ENCODE measurements around the gene ELOVL5.

ELOVL5 gene

DNA sequence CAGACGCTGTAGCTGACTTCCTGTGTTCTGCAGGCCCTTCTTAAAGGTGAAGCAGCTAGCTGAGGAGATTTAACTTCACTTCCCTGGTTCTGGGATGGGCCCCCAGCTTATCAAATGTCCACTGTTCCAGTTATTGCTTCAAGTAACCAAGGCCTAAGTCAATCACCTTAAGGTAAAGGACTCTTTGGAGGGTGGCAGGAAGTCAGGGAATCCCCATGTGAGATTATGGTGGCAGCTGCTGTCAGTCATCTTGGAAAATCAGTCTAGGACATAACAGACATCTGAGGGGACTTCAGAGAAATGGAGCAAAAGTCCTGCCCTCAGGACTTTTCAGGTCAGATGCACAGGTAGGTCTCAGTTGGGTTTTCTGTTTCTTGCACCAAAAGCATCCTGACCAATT is 3.8 kb downstream of the ELOVL5 start:
- no peak overlapping the region for H3K27ac ChIP-seq (ENCODE audit: low read length)
- no peak for DNase-seq (ENCODE audit: low read depth, low spot score)
- no peaks in the 10 kb centered on the region for H3K27me3 ChIP-seq (ENCODE audit: control insufficient read depth, insufficient read depth, low read length)
- H3K4me1 ChIP-seq (ENCODE audit: control insufficient read depth, insufficient read depth, low read length), result no peaks in the 10 kb centered on the region
- no CpG with 5 or more reads among the region's 1 CpG for WGBS (ENCODE audit: insufficient coverage, insufficient read length)
- H3K9me3 ChIP-seq (ENCODE audit: control insufficient read depth, insufficient read depth, low read length), result no peaks in the 10 kb centered on the region
- H3K36me3 ChIP-seq (ENCODE audit: control insufficient read depth, insufficient read depth, low read length), result no peaks in the 10 kb centered on the region
- no peak overlapping the region for H3K4me3 ChIP-seq (ENCODE audit: low read length)

DNA sequence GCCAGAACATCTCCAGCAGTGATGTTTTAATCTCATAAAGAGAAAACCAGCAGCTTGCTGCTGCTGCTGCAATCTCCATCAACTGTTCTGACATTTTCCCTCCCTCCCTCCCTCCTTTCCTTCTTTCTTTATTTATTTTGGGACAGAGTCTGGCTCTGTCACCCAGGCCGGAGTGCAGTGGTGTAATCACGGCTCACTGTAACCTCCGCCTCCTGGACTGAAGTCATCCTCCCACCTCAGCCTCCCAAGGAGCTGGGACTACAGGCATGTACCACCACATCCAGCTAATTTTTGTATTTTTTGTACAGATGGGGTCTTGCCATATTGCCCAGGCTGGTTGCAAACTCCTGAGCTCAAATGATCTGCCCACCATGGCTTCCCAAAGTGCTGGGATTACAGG is 5.7 kb downstream of the ELOVL5 start:
- H3K36me3 ChIP-seq (ENCODE audit: control insufficient read depth, insufficient read depth, low read length), result no peaks in the 10 kb centered on the region
- H3K4me1 ChIP-seq (ENCODE audit: control insufficient read depth, insufficient read depth, low read length), result no peaks in the 10 kb centered on the region
- no peak overlapping the region for H3K4me3 ChIP-seq (ENCODE audit: low read length)
- no peak overlapping the region for H3K27ac ChIP-seq (ENCODE audit: low read length)
- DNase-seq (ENCODE audit: low read depth, low spot score), result no peak
- no CpG with 5 or more reads among the region's 3 CpGs for WGBS (ENCODE audit: insufficient coverage, insufficient read length)
- H3K9me3 ChIP-seq (ENCODE audit: control insufficient read depth, insufficient read depth, low read length), result no peaks in the 10 kb centered on the region
- no peaks in the 10 kb centered on the region for H3K27me3 ChIP-seq (ENCODE audit: control insufficient read depth, insufficient read depth, low read length)

DNA sequence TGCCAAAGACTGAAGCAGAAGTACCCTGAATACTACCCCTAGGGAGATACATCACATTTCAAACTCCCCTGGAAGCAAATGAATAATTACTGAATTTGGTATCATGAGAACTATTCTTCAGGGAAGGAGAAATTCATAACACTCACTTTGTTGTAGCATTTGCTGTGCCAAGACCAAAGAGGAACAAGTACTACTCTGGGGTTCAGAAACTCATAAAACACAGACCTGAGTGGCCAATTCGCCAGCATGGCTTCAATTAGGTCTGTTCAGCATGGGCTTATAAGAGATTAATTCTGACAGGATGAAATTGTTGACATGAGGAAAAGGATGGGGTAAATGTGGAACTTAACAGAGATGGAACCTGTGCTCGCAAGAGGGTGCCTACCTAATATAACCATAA is 6.5 kb downstream of the ELOVL5 start:
- Histone ChIP-seq H3K4me3 (ENCODE audit: low read length) (no peak overlapping the region), H3K27me3 (ENCODE audit: control insufficient read depth, insufficient read depth, low read length) (no peaks in the 10 kb centered on the region), H3K27ac (ENCODE audit: low read length) (no peak overlapping the region), H3K4me1 (ENCODE audit: control insufficient read depth, insufficient read depth, low read length) (no peaks in the 10 kb centered on the region), H3K9me3 (ENCODE audit: control insufficient read depth, insufficient read depth, low read length) (no peaks in the 10 kb centered on the region), H3K36me3 (ENCODE audit: control insufficient read depth, insufficient read depth, low read length) (no peaks in the 10 kb centered on the region)
- DNase-seq (ENCODE audit: low read depth, low spot score), result no peak
- no CpG with 5 or more reads among the region's 2 CpGs for WGBS (ENCODE audit: insufficient coverage, insufficient read length)

DNA sequence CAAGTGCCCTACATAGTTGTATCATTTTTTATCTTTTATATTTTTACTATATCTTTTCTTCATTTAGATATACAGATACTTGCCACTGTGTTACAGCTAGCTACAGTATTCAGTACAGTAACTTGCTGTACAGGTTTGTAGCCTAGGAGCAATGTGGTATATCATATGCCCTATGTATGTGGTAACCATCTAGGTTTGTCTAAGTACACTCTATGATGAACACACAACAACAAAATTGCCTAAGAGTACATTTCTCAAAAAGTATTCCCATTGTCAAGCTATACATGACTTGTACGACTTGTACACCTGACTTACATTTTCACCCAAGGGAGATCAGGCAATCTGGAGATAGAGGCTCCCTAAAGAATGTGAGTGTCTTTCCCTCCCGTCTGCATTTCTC is 8.2 kb downstream of the ELOVL5 start:
- no CpG with 5 or more reads among the region's 2 CpGs for WGBS (ENCODE audit: insufficient coverage, insufficient read length)
- no peak overlapping the region for H3K27ac ChIP-seq (ENCODE audit: low read length)
- H3K9me3 ChIP-seq (ENCODE audit: control insufficient read depth, insufficient read depth, low read length), result no peaks in the 10 kb centered on the region
- DNase-seq (ENCODE audit: low read depth, low spot score), result no peak
- H3K4me1 ChIP-seq (ENCODE audit: control insufficient read depth, insufficient read depth, low read length), result peaks cover 1% of the 10 kb centered on the region; the same call in 1 of the 2 replicates
- no peaks in the 10 kb centered on the region for H3K36me3 ChIP-seq (ENCODE audit: control insufficient read depth, insufficient read depth, low read length)
- no peak overlapping the region for H3K4me3 ChIP-seq (ENCODE audit: low read length)
- H3K27me3 ChIP-seq (ENCODE audit: control insufficient read depth, insufficient read depth, low read length), result no peaks in the 10 kb centered on the region

DNA sequence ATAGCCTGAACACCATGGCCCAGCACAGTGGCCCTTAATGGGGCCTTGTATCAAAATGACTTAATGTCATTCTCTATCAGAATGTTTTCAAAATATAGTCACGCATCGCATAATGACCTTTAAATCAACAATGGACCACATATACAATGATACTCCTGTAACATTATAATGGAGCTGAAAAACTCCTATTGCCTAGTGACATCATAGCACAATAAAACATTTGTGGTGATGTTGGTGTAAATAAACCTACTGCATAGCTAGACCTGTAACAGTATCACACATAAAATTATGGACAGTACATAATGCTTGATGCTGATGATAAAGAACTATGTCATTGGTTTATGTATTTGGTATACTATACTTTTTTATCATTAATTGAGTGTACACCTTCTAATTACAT is 9.3 kb downstream of the ELOVL5 start:
- H3K36me3 ChIP-seq (ENCODE audit: control insufficient read depth, insufficient read depth, low read length), result peaks cover 2% of the 10 kb centered on the region; the same call in 1 of the 2 replicates
- no peak for DNase-seq (ENCODE audit: low read depth, low spot score)
- no peaks in the 10 kb centered on the region for H3K9me3 ChIP-seq (ENCODE audit: control insufficient read depth, insufficient read depth, low read length)
- H3K27me3 ChIP-seq (ENCODE audit: control insufficient read depth, insufficient read depth, low read length), result no peaks in the 10 kb centered on the region
- H3K27ac ChIP-seq (ENCODE audit: low read length), result no peak overlapping the region
- H3K4me3 ChIP-seq (ENCODE audit: low read length), result no peak overlapping the region
- H3K4me1 ChIP-seq (ENCODE audit: control insufficient read depth, insufficient read depth, low read length), result peaks cover 1% of the 10 kb centered on the region; the same call in 1 of the 2 replicates
- no CpG with 5 or more reads among the region's 2 CpGs for WGBS (ENCODE audit: insufficient coverage, insufficient read length)

DNA sequence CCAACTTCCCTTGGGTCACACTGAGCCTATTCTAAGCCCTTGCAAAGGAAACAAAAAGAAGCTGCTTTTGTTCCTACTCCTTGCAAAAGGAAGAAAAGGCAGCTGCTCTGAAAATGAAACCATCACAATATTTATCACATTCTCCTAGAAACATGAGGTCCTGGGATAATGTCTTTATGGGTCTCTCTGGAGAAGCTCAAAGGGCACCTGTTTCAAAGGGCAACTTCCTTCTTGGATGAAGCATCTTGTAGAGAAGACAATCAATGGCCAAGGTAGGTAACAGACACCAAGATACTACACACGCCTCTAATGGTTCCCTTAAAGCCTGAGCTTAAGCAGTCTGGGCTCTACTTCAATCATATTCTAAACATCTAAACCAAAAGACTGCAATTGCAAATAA is 10.4 kb downstream of the ELOVL5 start:
- Histone ChIP-seq H3K27me3 (ENCODE audit: control insufficient read depth, insufficient read depth, low read length) (no peaks in the 10 kb centered on the region), H3K4me1 (ENCODE audit: control insufficient read depth, insufficient read depth, low read length) (peaks cover 1% of the 10 kb centered on the region; the same call in 1 of the 2 replicates), H3K36me3 (ENCODE audit: control insufficient read depth, insufficient read depth, low read length) (peaks cover 2% of the 10 kb centered on the region; the same call in 1 of the 2 replicates), H3K9me3 (ENCODE audit: control insufficient read depth, insufficient read depth, low read length) (no peaks in the 10 kb centered on the region), H3K27ac (ENCODE audit: low read length) (no peak overlapping the region), H3K4me3 (ENCODE audit: low read length) (no peak overlapping the region)
- no CpG with 5 or more reads among the region's 1 CpG for WGBS (ENCODE audit: insufficient coverage, insufficient read length)
- no peak for DNase-seq (ENCODE audit: low read depth, low spot score)

DNA sequence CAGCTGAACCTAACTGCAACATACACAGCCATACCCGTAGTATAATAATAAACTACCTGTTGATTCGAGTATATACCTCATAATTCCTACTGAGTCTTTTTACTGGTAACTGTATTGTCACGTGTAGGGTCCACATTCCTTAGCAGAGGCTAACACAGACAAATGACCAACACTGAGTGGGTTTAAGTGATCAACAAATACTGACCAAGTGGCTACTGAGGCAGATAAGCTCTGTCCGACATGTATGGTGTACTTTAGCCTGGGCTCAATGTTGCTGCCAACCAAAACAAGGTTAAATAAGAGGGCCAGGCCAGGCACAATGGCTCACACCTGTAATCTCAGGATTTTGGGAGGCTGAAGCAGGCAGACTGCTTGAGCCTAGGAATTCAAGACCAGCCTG is 12.7 kb downstream of the ELOVL5 start:
- no peak overlapping the region for H3K27ac ChIP-seq (ENCODE audit: low read length)
- H3K4me3 ChIP-seq (ENCODE audit: low read length), result no peak overlapping the region
- no CpG with 5 or more reads among the region's 4 CpGs for WGBS (ENCODE audit: insufficient coverage, insufficient read length)
- no peak for DNase-seq (ENCODE audit: low read depth, low spot score)
- no peaks in the 10 kb centered on the region for H3K27me3 ChIP-seq (ENCODE audit: control insufficient read depth, insufficient read depth, low read length)
- no peaks in the 10 kb centered on the region for H3K9me3 ChIP-seq (ENCODE audit: control insufficient read depth, insufficient read depth, low read length)
- H3K36me3 ChIP-seq (ENCODE audit: control insufficient read depth, insufficient read depth, low read length), result peaks cover 2% of the 10 kb centered on the region; the same call in 1 of the 2 replicates
- H3K4me1 ChIP-seq (ENCODE audit: control insufficient read depth, insufficient read depth, low read length), result peaks cover 1% of the 10 kb centered on the region; the same call in 1 of the 2 replicates

DNA sequence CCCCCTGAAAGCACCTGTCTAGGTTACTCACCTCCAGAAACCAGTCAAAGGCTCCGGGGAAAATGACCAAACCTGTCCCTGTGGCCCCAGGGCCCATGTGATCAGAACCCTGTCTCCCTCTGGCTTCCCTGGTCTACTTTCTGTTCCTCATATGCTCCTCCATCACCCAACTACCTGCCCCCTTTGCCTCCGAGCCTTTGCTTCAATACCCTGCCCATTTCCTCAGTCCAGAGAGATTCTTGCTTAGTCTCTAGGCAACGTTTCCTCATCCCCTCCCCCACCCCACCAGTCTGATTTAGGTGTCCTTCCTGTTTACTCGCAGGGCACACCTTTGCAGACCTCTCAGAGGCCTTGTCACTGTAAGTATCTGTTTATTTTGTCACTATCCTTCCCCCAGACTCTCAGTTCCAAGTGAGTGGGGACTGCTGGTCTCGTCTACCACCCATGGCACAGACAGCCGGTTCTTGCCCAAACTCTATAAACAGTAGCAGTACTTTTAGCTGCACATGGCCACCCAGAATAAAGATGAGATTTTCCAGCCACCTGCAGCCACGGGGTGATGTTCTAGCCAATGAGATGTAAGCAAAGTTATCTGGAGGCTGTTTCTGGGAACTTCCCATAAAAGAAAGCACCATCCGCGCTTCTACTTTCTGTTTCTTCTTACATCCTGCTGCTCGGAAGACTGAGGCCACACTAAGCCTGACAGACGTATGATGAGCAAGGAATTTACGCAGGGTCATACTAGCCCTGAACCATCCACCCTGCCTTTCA is 13.3 kb downstream of the ELOVL5 start:
- no peak for DNase-seq (ENCODE audit: low read depth, low spot score)
- Histone ChIP-seq H3K4me3 (ENCODE audit: low read length) (no peak overlapping the region), H3K27me3 (ENCODE audit: control insufficient read depth, insufficient read depth, low read length) (no peaks in the 10 kb centered on the region), H3K9me3 (ENCODE audit: control insufficient read depth, insufficient read depth, low read length) (no peaks in the 10 kb centered on the region), H3K27ac (ENCODE audit: low read length) (no peak overlapping the region), H3K4me1 (ENCODE audit: control insufficient read depth, insufficient read depth, low read length) (peaks cover 1% of the 10 kb centered on the region; the same call in 1 of the 2 replicates), H3K36me3 (ENCODE audit: control insufficient read depth, insufficient read depth, low read length) (peaks cover 2% of the 10 kb centered on the region; the same call in 1 of the 2 replicates)
- no CpG with 5 or more reads among the region's 12 CpGs for WGBS (ENCODE audit: insufficient coverage, insufficient read length)

DNA sequence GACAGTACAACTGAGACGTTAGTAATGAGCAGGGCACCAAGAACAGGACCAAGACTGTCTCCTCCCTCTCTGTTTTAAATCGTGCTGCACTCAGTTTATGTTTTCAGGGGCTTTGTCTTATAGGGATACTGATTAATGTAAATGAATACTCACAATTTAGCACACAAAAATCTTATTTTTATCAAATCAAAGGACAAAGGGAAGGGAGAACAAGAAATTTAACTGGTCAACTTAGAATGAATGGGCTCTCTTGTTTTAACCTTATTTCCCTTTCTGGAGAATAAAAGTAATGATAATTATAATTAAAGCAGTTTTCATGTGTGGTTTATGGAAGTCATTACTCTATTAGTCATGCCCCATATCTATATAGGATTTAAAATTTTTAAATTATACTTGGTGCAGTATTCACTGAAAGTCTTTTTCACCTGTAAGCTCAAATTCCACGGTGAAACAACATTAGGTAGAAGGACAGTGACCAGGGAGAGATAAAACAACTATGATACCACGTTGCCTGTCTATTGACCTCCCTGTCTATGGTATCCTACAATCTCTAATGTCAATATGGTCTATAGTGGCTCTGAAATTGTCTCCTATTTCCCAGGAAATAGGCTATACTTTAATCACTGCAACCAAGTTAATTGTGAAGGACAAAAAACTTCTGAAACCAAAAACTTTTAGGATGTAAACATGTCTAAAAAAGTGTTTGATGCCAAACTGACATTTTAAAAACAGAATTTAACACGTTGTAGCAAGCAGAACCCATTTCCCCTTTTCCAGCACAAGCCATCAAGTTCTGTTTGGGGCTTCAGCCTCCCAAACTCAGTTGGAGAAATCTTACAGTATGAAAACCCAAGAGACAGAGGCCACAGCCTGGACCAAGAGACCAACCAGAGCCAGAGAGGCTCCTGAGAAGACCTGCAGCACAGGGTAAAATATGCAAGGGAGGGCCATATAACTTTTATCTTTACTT is 15.0 kb downstream of the ELOVL5 start:
- Histone ChIP-seq H3K36me3 (ENCODE audit: control insufficient read depth, insufficient read depth, low read length) (peaks cover 2% of the 10 kb centered on the region; the same call in 1 of the 2 replicates), H3K9me3 (ENCODE audit: control insufficient read depth, insufficient read depth, low read length) (no peaks in the 10 kb centered on the region), H3K27ac (ENCODE audit: low read length) (no peak overlapping the region), H3K4me3 (ENCODE audit: low read length) (no peak overlapping the region), H3K4me1 (ENCODE audit: control insufficient read depth, insufficient read depth, low read length) (peaks cover 1% of the 10 kb centered on the region; the same call in 1 of the 2 replicates), H3K27me3 (ENCODE audit: control insufficient read depth, insufficient read depth, low read length) (no peaks in the 10 kb centered on the region)
- no peak for DNase-seq (ENCODE audit: low read depth, low spot score)
- no CpG with 5 or more reads among the region's 5 CpGs for WGBS (ENCODE audit: insufficient coverage, insufficient read length)

DNA sequence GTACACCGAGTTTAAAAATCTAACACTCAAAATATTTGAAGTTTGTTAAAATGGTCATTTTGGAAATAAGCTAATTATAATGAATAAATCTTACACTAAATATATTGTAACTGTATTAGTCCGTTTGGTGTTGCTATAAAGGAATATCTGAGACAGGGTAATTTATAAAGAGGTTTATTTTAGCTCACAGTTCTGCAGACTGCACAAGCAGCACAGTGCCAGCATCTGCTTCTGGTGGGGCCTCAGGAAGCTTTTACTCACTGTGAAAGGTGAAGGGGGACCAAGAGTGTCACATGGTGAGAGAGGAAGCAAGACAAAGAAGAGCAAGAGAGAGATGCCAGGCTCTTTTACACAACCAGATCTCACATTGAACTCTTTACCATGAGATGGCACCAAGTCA is 17.1 kb downstream of the ELOVL5 start:
- Histone ChIP-seq H3K27me3 (ENCODE audit: control insufficient read depth, insufficient read depth, low read length) (no peaks in the 10 kb centered on the region), H3K27ac (ENCODE audit: low read length) (no peak overlapping the region), H3K4me1 (ENCODE audit: control insufficient read depth, insufficient read depth, low read length) (peaks cover 4% of the 10 kb centered on the region; the same call in 1 of the 2 replicates), H3K9me3 (ENCODE audit: control insufficient read depth, insufficient read depth, low read length) (no peaks in the 10 kb centered on the region), H3K4me3 (ENCODE audit: low read length) (no peak overlapping the region), H3K36me3 (ENCODE audit: control insufficient read depth, insufficient read depth, low read length) (peaks cover 2% of the 10 kb centered on the region; the same call in 1 of the 2 replicates)
- no CpG with 5 or more reads among the region's 2 CpGs for WGBS (ENCODE audit: insufficient coverage, insufficient read length)
- no peak for DNase-seq (ENCODE audit: low read depth, low spot score)
